Stimulated activated CD4-positive, alpha-beta T cell treated with anti-CD3 and anti-CD28 coated beads, Interleukin-15, amount 100 ng/mL, for 24 hours (primary cell): ENCODE measurements around the gene NIBAN1.

Source experiments
- DNase-seq: peaks from one replicate; pipeline ENCODE4 v3.0.0-alpha.2; 2020

NIBAN1 gene

GRCh38 chr1:184945678-184946412, 28.5 kb downstream of the NIBAN1 start:
- DNase-seq = no peak

GRCh38 chr1:184945029-184945428, 29.3 kb downstream of the NIBAN1 start:
- DNase-seq = no peak

- no peak for DNase-seq
Observed at GRCh38 chr1:184943998-184944397, 30.3 kb downstream of the NIBAN1 start.

- DNase-seq = peak; percentile 33
Observed at GRCh38 chr1:184941735-184942134, 32.6 kb downstream of the NIBAN1 start.

DNA sequence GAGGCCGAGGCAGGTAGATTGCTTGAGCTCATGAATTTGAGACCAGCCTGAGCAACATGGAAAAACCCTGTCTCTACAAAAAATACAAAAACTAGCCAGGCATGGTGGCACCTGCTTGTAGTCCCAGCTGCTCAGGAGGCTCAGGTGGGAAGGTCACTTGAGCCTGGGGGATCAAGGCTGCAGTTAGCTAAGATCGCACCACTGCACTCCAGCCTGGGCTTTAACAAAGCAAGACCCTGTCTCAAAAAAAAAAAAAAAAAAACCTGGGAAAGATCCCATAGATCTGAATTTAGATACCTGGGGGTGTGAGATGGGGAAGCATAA, 32.9 kb downstream of the NIBAN1 start:
- no peak for DNase-seq

DNA sequence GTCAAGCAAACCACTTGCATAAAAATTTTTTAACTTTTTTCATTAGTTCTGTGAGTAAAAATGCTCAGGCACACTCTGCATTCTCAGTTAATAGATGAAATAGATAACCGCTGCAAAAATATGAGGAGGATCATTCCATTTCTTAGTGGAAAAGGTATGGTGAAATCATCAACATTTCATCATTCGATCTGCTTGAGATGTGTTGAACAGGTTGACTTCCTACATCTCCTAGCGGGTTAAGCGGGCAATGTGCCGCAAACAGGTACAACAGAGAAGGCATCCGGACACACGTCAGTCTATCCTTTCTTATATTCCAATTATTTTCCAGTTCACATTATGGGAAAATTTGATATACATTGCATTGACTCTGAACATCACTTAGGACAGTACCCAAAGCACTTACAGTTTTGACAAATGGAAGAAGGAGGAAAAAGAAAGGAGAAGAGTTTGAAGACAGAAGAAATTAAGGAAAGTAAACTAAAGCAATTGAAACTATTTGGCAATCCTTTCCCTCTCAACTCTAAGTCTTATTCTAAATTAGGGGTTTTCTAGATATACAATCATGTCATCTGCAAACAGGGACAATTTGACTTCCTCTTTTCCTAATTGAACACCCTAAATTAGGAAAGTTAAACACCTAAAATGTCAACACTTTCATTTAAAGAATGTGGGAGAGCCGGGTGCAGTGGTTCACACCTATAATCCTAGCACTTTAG, 33.5 kb downstream of the NIBAN1 start:
- no peak for DNase-seq

DNA sequence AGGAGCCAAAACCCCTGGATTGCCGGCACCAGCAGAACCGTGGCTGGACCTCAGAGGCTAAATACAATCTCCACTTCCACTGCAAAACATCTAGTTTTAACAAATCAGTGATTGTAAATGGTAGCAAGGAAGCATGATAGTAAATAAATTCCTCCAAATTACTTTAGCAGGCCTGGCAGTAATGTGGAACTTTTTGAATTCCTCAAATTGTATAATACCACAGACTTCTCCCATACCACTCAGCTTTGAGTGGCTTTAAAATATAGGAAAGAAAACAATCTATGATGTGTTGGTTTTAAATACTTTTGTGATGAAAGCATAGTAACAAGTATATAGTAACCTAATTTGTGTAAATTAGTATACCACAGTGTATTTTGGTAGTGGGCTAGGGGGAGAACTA, 34.1 kb downstream of the NIBAN1 start:
- DNase-seq = no peak

GRCh38 chr1:184937729-184938128, 36.6 kb downstream of the NIBAN1 start:
- DNase-seq = no peak

DNA sequence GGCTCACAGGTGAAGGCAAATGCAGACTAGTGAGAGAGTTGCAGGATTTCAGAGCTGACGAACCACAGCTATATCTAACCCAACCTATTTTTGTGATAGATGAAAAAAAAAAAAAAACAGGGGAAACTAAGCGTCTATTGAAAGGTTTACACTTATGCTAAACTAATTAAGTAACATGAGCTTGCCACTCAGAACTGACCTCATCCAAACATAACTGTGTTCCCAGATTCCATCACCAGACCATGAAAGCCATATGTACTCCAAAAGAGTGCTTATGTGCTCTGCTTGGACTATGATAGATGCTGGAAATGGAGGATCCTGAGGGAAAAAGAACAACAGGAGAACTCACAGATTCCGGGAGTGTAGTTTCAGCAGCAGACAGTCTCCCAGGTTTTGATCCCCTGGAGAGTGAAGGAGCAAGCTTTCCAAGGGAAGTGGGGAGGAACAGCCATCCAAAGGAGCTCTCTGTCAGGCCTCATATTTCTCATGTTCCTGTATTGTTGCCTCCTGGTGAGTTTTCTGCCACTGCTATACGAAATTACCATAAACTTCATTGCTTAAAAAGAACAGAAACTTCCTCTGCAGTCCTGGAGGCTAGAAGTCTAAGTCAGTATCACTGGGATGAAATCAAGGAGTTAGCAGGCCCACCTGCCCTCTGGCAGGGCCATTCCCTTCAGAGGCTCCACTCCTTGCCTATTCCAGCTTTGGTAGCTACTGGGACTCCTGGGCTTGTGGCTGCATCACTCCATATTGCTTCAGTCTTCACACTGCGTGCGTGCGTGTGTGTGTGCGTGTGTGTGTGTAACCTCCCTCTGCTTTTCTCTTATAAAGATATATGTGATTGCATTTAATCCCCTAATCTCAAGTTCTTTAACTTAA, 38.1 kb downstream of the NIBAN1 start:
- no peak for DNase-seq

GRCh38 chr1:184933944-184934343, 40.4 kb downstream of the NIBAN1 start:
- no peak for DNase-seq

- DNase-seq = no peak
Observed at GRCh38 chr1:184932319-184932718, 42.0 kb downstream of the NIBAN1 start.

- DNase-seq = no peak
Observed at GRCh38 chr1:184931566-184931965, 42.7 kb downstream of the NIBAN1 start.

- DNase-seq = no peak
Observed at GRCh38 chr1:184930645-184931044, 43.7 kb downstream of the NIBAN1 start.

DNA sequence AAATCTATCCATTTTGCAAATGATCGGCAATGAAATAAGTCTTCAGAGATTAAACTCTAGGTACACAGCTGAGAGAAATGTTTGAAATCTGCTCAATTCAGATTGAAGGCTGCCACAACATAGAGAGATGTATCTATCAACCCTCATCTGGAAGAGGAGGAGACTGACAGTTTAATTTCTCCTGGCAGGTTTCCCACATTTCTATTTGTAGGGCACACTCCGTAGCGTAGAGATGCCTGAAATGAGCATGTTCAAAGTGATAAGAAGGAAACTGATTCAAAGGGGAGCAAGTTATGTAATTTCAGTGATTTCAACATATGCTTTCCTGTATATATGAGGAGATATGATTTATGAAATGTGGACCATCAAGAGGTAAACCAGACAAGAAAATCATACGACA, 44.1 kb downstream of the NIBAN1 start:
- no peak for DNase-seq

DNA sequence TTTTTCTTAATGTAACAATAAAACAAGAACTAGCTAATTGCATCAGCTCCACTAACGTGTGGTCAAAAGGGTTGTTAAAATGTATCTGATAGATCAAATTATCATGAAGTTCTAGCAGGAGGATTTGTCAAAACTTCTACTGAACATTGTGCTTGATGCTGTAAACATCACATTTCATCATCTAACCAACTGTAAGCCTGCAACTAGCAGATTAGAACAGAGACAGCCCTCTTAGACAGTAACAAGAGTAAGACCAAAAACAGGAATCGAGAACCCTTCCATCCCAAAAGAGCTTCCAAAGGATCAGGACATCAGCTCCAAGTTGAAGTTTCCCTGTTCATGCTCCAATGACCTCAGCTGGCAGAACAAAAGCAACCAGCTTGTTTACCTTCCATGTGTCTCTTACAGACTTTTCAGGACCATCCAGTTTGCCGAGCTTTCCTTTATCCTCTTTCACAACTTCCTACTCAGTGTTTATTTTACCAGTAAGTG, 44.6 kb downstream of the NIBAN1 start:
- DNase-seq = no peak

- no peak for DNase-seq
Observed at GRCh38 chr1:184928394-184928793, 45.9 kb downstream of the NIBAN1 start.
